HG03575 (cell line): Measurements from ENCODE around the gene SLIT3.

Experiments used
- ATAC-seq: cut with Tn5 transposase; IDR thresholded peaks from one replicate; pipeline ENCODE4 v1.9.1; 2021; ENCODE audit not compliant: unreplicated experiment, insufficient number of reproducible peaks, low FRiP score; ENCODE audit errors: extremely low read depth

SLIT3 gene

GRCh38 chr5:169003721-169004541, 297.0 kb downstream of the SLIT3 start:
- ATAC-seq = no peak

GRCh38 chr5:169002953-169003555, 297.9 kb downstream of the SLIT3 start:
- no peak for ATAC-seq

GRCh38 chr5:169001394-169001793, 299.5 kb downstream of the SLIT3 start:
- no peak for ATAC-seq

GRCh38 chr5:168995024-168995423, 305.9 kb downstream of the SLIT3 start:
- ATAC-seq = no peak

- ATAC-seq = no peak
Observed at GRCh38 chr5:168992687-168993086, 308.3 kb downstream of the SLIT3 start.

- no peak for ATAC-seq
Observed at GRCh38 chr5:168992016-168992415, 308.9 kb downstream of the SLIT3 start.

- no peak for ATAC-seq
Observed at GRCh38 chr5:168991311-168991710, 309.6 kb downstream of the SLIT3 start.

GRCh38 chr5:168990679-168991078, 310.3 kb downstream of the SLIT3 start:
- ATAC-seq = no peak

- no peak for ATAC-seq
Observed at GRCh38 chr5:168989731-168990505, 311.0 kb downstream of the SLIT3 start.

- no peak for ATAC-seq
Observed at GRCh38 chr5:168988699-168989098, 312.2 kb downstream of the SLIT3 start.

- ATAC-seq = peak; percentile 63
Observed at GRCh38 chr5:168987543-168988300, 313.2 kb downstream of the SLIT3 start.

- ATAC-seq = no peak
Observed at GRCh38 chr5:168985454-168985853, 315.5 kb downstream of the SLIT3 start.

GRCh38 chr5:168984135-168984675, 316.7 kb downstream of the SLIT3 start:
- ATAC-seq = no peak

- ATAC-seq = no peak
Observed at GRCh38 chr5:168979135-168979534, 321.8 kb downstream of the SLIT3 start.

GRCh38 chr5:168978500-168978899, 322.4 kb downstream of the SLIT3 start:
- no peak for ATAC-seq

- no peak for ATAC-seq
Observed at GRCh38 chr5:168978015-168978414, 322.9 kb downstream of the SLIT3 start.

GRCh38 chr5:168976311-168976970, 324.5 kb downstream of the SLIT3 start:
- no peak for ATAC-seq

- ATAC-seq = no peak
Observed at GRCh38 chr5:168975331-168975730, 325.6 kb downstream of the SLIT3 start.
